Measurements from ENCODE around the gene ARPIN. TPM values are rescaled to one million over a fixed set of nuclear protein-coding genes. Genes with fewer than 3 reads are reported as not detected.
"Not testable (repeated sequence)": the region's sequence is repeated elsewhere in the genome, so short reads cannot be mapped to it uniquely, and the experiment has no call there.

ARPIN gene
- total RNA-seq, 1 experiment from 2014 or later = 3.5 TPM

- no peak for TF ChIP-seq ATF2 (CRISPR knock-in tag; IDR thresholded peaks at IDR 0.05; ENCODE audit: borderline replicate concordance, low read depth)
- TF ChIP-seq ZNF423 (CRISPR knock-in tag; IDR thresholded peaks at IDR 0.05) = no peak
- TF ChIP-seq NR1H2 (CRISPR knock-in tag; IDR thresholded peaks at IDR 0.05) = no peak
- no peak for TF ChIP-seq FOXJ3 (CRISPR knock-in tag; IDR thresholded peaks at IDR 0.05; ENCODE audit: borderline replicate concordance)
- no peak for TF ChIP-seq STAT6 (CRISPR knock-in tag; conservative IDR thresholded peaks at IDR 0.05; ENCODE audit: low read depth)
- no peak for TF ChIP-seq NFE2L1 (CRISPR knock-in tag; IDR thresholded peaks at IDR 0.05)
- TF ChIP-seq SMAD3 (CRISPR knock-in tag; IDR thresholded peaks at IDR 0.05; ENCODE audit: borderline replicate concordance) = no peak
- no peak for TF ChIP-seq MYBL2 (CRISPR knock-in tag; IDR thresholded peaks at IDR 0.05)
- no peak for TF ChIP-seq ZNF671 (CRISPR knock-in tag; IDR thresholded peaks at IDR 0.05)
- no peak for TF ChIP-seq ATF1 (CRISPR knock-in tag; IDR thresholded peaks at IDR 0.05)
These were observed 42.7 kb downstream of the ARPIN start (continued) for GRCh38 chr15:89870006-89870405.

- H3K27ac Mint-ChIP-seq; POLR2A ChIA-PET; H3K4me1 Mint-ChIP-seq; CTCF ChIA-PET; H3K27me3 Mint-ChIP-seq (ENCODE audit: low read depth); H3K9me3 Mint-ChIP-seq; DNase-seq (ENCODE audit: low spot score); H3K4me3 Mint-ChIP-seq; ATAC-seq: not testable (repeated sequence)
- peaks cover 32% of the 10 kb centered on the region for H3K36me3 Mint-ChIP-seq
These were observed 43.3 kb downstream of the ARPIN start for GRCh38 chr15:89869490-89869889.

- Mint-ChIP-seq H3K27ac (no peak overlapping the region), H3K9me3 (peaks cover 6% of the 10 kb centered on the region), H3K4me3 (no peak overlapping the region), H3K4me1 (no peaks in the 10 kb centered on the region), H3K36me3 (peaks cover 20% of the 10 kb centered on the region), H3K27me3 (ENCODE audit: low read depth) (no peaks in the 10 kb centered on the region)
- ChIA-PET CTCF (interaction anchor here (2.0 kb wide), 1 partner anchor 10 kb away, joined by 9 read pairs; no protein-coding TSS in a partner anchor), POLR2A (no interaction called here)
- ATAC-seq (no peak), DNase-seq (ENCODE audit: low spot score) (no peak)
- TF ChIP-seq NR1H2 (CRISPR knock-in tag; IDR thresholded peaks at IDR 0.05) (no peak), ARID4B (CRISPR knock-in tag; IDR thresholded peaks at IDR 0.05; ENCODE audit: borderline replicate concordance) (no peak), MYBL2 (CRISPR knock-in tag; IDR thresholded peaks at IDR 0.05) (no peak), NR3C1 (CRISPR knock-in tag; conservative IDR thresholded peaks at IDR 0.05; ENCODE audit: low read depth) (no peak)
These were observed 47.6 kb downstream of the ARPIN start for GRCh38 chr15:89864958-89865739.
